ENCODE data around the gene DDX20. TPM values are rescaled to one million over a fixed set of nuclear protein-coding genes. Genes with fewer than 3 reads are reported as not detected.

DDX20 gene
- total RNA-seq, 1 experiment from 2014 or later, result 22.2 TPM

DNA sequence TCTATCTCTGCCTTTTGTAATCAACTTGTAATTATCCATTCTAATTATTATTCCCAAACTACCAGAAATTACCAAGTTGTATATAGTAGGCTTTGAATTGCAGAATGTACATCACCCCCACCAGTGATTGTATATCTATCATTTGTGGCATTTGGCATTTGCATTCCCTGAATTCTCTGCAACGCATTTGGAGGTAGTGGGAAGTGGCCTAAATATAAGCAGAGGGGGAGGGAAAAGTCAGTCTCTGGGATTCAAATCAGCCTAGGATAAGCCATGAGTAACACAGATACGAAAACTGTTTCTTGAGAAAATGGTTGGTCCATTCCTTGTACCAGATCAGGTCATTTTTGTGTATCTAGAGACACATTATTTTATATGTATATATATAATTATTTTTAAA is 20.7 kb downstream of the DDX20 start:
- DNase-seq (no peak), ATAC-seq (no peak)
- POLR2A ChIA-PET (ENCODE audit: unreplicated experiment), result no interaction called here
- BruUV-seq (replicated peaks), result no TSS peak
- H2AFZ ChIP-seq (ENCODE audit: low read length), result no peak overlapping the region
- H3K27ac ChIP-seq (ENCODE audit: low read length), result no peak overlapping the region
- no peaks in the 10 kb centered on the region for H3K9me2 ChIP-seq (replicated peaks; ENCODE audit: low read length)
- H3K4me3 ChIP-seq (ENCODE audit: low read length), result no peak overlapping the region
- no peaks in the 10 kb centered on the region for H3K9me3 ChIP-seq (ENCODE audit: low read length)
- TF ChIP-seq, protein P1, sequence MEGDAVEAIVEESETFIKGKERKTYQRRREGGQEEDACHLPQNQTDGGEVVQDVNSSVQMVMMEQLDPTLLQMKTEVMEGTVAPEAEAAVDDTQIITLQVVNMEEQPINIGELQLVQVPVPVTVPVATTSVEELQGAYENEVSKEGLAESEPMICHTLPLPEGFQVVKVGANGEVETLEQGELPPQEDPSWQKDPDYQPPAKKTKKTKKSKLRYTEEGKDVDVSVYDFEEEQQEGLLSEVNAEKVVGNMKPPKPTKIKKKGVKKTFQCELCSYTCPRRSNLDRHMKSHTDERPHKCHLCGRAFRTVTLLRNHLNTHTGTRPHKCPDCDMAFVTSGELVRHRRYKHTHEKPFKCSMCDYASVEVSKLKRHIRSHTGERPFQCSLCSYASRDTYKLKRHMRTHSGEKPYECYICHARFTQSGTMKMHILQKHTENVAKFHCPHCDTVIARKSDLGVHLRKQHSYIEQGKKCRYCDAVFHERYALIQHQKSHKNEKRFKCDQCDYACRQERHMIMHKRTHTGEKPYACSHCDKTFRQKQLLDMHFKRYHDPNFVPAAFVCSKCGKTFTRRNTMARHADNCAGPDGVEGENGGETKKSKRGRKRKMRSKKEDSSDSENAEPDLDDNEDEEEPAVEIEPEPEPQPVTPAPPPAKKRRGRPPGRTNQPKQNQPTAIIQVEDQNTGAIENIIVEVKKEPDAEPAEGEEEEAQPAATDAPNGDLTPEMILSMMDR (conservative IDR thresholded peaks at IDR 0.05; ENCODE audit: low read depth, low read length), result no peak
- TF ChIP-seq EZH2phosphoT487 (IDR thresholded peaks at IDR 0.05; ENCODE audit: borderline replicate concordance, low read length) (no peak), EZH2 (IDR thresholded peaks at IDR 0.05; ENCODE audit: low read length, unreplicated experiment) (no peak)
- no peak overlapping the region for H3K4me2 ChIP-seq (ENCODE audit: low read length)
- 0 out of 2 replicates have a peak, but pooled peaks cover 4% of the 10 kb centered on the region for H3K27me3 ChIP-seq (ENCODE audit: low read length)
- H3K36me3 ChIP-seq (ENCODE audit: low read depth, low read length), result no peaks in the 10 kb centered on the region
- no peaks in the 10 kb centered on the region for H4K20me1 ChIP-seq (ENCODE audit: low read length)
- CTCF ChIA-PET, result no interaction called here
- no peaks in the 10 kb centered on the region for H3K4me1 ChIP-seq (ENCODE audit: insufficient read depth, low read length)
- no peaks in the 10 kb centered on the region for H3F3A ChIP-seq (ENCODE audit: low read length, unreplicated experiment)
- intact Hi-C loops (cut with micrococcal nuclease), result no loop called here
- no peak overlapping the region for H3K9ac ChIP-seq (ENCODE audit: low read length)
- no peaks in the 10 kb centered on the region for H3K79me2 ChIP-seq (ENCODE audit: low read length)

DNA sequence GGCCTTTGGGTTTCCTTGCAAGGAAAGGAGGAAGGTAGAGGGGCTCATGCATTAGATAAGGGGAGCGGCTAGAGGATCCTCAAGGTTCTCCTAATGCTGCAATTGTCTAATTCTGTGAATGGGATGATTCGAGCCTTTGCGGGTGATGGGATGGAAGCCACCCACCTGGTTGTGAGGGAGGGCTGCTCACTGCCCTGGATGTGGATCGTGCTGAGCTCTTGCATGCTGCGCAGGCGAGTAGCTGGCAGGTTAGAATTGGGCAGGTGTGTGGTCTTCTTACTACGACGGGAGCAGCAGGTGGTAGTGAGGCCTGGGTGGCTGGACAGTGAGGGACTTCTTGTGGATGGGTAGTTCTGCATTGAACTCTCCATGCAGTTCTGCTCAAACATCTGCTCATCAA is 21.2 kb downstream of the DDX20 start:
- Histone ChIP-seq H3K9me2 (replicated peaks; ENCODE audit: low read length) (no peaks in the 10 kb centered on the region), H3K4me3 (ENCODE audit: low read length) (no peak overlapping the region), H3K79me2 (ENCODE audit: low read length) (no peaks in the 10 kb centered on the region), H3K9ac (ENCODE audit: low read length) (no peak overlapping the region), H3K4me1 (ENCODE audit: insufficient read depth, low read length) (no peaks in the 10 kb centered on the region), H3K4me2 (ENCODE audit: low read length) (no peak overlapping the region), H3K36me3 (ENCODE audit: low read depth, low read length) (no peaks in the 10 kb centered on the region), H3K27ac (ENCODE audit: low read length) (no peak overlapping the region), H3K27me3 (ENCODE audit: low read length) (0 out of 2 replicates have a peak, but pooled peaks cover 4% of the 10 kb centered on the region), H3F3A (ENCODE audit: low read length, unreplicated experiment) (no peaks in the 10 kb centered on the region), H4K20me1 (ENCODE audit: low read length) (no peaks in the 10 kb centered on the region), H2AFZ (ENCODE audit: low read length) (no peak overlapping the region), H3K9me3 (ENCODE audit: low read length) (no peaks in the 10 kb centered on the region)
- intact Hi-C loops (cut with micrococcal nuclease), result no loop called here
- ChIA-PET POLR2A (ENCODE audit: unreplicated experiment) (no interaction called here), CTCF (no interaction called here)
- ATAC-seq (no peak), DNase-seq (no peak)
- no TSS peak for BruUV-seq (replicated peaks)
- no peak for TF ChIP-seq EZH2 (IDR thresholded peaks at IDR 0.05; ENCODE audit: low read length, unreplicated experiment)

DNA sequence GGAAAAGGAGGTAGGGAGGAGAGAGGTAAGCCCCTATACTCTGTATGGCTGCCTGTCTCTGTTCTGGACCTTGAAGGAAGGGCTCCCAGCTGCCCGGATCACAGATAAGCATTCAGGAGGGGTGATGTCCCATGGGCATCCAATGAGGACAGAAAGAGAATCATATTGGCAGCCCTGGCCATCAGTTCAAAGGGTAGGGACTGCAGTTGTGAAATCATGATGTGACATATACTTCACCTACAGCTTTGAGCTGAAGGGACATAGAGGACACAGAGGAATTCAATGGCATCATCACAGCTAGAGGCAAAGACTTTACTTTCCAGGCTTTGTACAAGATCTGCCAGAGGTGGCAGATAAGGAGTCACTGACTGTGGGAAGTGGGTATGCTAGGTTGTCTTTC is 21.6 kb downstream of the DDX20 start:
- no peaks in the 10 kb centered on the region for H3K9me2 ChIP-seq (replicated peaks; ENCODE audit: low read length)
- H3K4me3 ChIP-seq (ENCODE audit: low read length), result no peak overlapping the region
- ChIA-PET CTCF (interaction anchor here (0.6 kb wide), 1 partner anchor 521 kb away, joined by 3 read pairs; no protein-coding TSS in a partner anchor), POLR2A (ENCODE audit: unreplicated experiment) (no interaction called here)
- H4K20me1 ChIP-seq (ENCODE audit: low read length), result no peaks in the 10 kb centered on the region
- H3K36me3 ChIP-seq (ENCODE audit: low read depth, low read length), result no peaks in the 10 kb centered on the region
- H3F3A ChIP-seq (ENCODE audit: low read length, unreplicated experiment), result no peaks in the 10 kb centered on the region
- BruUV-seq (replicated peaks), result no TSS peak
- intact Hi-C loops (cut with micrococcal nuclease), result no loop called here
- no peaks in the 10 kb centered on the region for H3K79me2 ChIP-seq (ENCODE audit: low read length)
- no peak for DNase-seq
- no peak overlapping the region for H3K4me2 ChIP-seq (ENCODE audit: low read length)
- TF ChIP-seq EZH2phosphoT487 (IDR thresholded peaks at IDR 0.05; ENCODE audit: borderline replicate concordance, low read length), result no peak
- no peak for TF ChIP-seq EZH2 (IDR thresholded peaks at IDR 0.05; ENCODE audit: low read length, unreplicated experiment)
- TF ChIP-seq, protein P1 (conservative IDR thresholded peaks at IDR 0.05; ENCODE audit: low read depth, low read length), result no peak
- ATAC-seq, result no peak
- no peak overlapping the region for H2AFZ ChIP-seq (ENCODE audit: low read length)
- no peaks in the 10 kb centered on the region for H3K4me1 ChIP-seq (ENCODE audit: insufficient read depth, low read length)
- no peak overlapping the region for H3K9ac ChIP-seq (ENCODE audit: low read length)
- H3K27ac ChIP-seq (ENCODE audit: low read length), result no peak overlapping the region
- H3K9me3 ChIP-seq (ENCODE audit: low read length), result no peaks in the 10 kb centered on the region
- H3K27me3 ChIP-seq (ENCODE audit: low read length), result 0 out of 2 replicates have a peak, but pooled peaks cover 4% of the 10 kb centered on the region

Data from PC-3 (cell line).